Transverse colon (tissue), 4 donors: ENCODE results near the gene CREB5. TPM values are rescaled to one million over a fixed set of nuclear protein-coding genes. Genes with fewer than 3 reads are reported as not detected.

ENCODE experiments used
- DNase-seq: peaks from one replicate; pipeline ENCODE4 v3.0.0-alpha.2; 2019
- H3K27ac ChIP-seq, 4 donors: fragments of 200-600 bp; sonication (generic); 2 replicates each; pipeline ENCODE4 v1.5.1; 2016 to 2018; ENCODE audit warnings: inconsistent platforms in 4 of 4
- H3K27me3 ChIP-seq: fragments of 200-600 bp; sonication (generic); 2 replicates; pipeline ENCODE4 v1.5.1; 2017; ENCODE audit warnings: inconsistent platforms
- H3K36me3 ChIP-seq, 4 donors: fragments of 200-600 bp; sonication (generic); 2 replicates each; pipeline ENCODE4 v1.5.1; 2017 to 2019; ENCODE audit warnings: inconsistent platforms in 4 of 4
- H3K4me1 ChIP-seq, 4 donors: fragments of 200-600 bp; sonication (generic); 2 replicates each; pipeline ENCODE4 v1.5.1; 2017 to 2020; ENCODE audit warnings: inconsistent platforms in 4 of 4
- H3K4me3 ChIP-seq, 4 donors: fragments of 200-600 bp; sonication (generic); 1 replicate in 1 of 4; 2 replicates in 3 of 4; pipeline versions ENCODE4 v1.5.1 to v1.6.1; 2017 to 2019; ENCODE audit warnings: inconsistent platforms in 4 of 4
- H3K9me3 ChIP-seq, 2 donors: fragments of 200-600 bp; sonication (generic); 2 replicates each; pipeline ENCODE4 v1.5.1; 2017 to 2019; ENCODE audit warnings: inconsistent platforms in 2 of 2
- CTCF ChIP-seq, 5 experiments: fragments of 200-600 bp in 3 of 5; fragments of 450-650 bp in 2 of 5; sonication (generic) in 3 of 5; IDR thresholded peaks; 1 replicate in 2 of 5; 2 replicates in 3 of 5; pipeline ENCODE4 v1.5.1; 2016 to 2017; ENCODE audit warnings: antibody characterized with exemption in 5 of 5, inconsistent platforms in 3 of 5, mild to moderate bottlenecking in 2 of 5, moderate library complexity in 1 of 5
- EP300 ChIP-seq: sonication (generic); formaldehyde crosslinking; IDR thresholded peaks from one replicate; pipeline ENCODE4 v1.6.1; 2017; ENCODE audit warnings: antibody characterized with exemption, low read depth
- POLR2A ChIP-seq: fragments of 450-650 bp; IDR thresholded peaks from one replicate; pipeline ENCODE4 v1.6.1; 2016; ENCODE audit warnings: antibody characterized with exemption, mild to moderate bottlenecking, moderate library complexity
- POLR2AphosphoS5 ChIP-seq, 3 donors: sonication (generic); formaldehyde crosslinking; IDR thresholded peaks; one replicate each; pipeline ENCODE4 v1.6.1; 2016; ENCODE audit warnings: antibody characterized with exemption in 3 of 3
- WGBS, 2 donors: methylation state at CpG; one replicate each; pipeline ENCODE4 v1.1.5; 2018; ENCODE audit warnings: low coverage in 1 of 2; 5-methylcytosine and 5-hydroxymethylcytosine counted together
- in situ Hi-C, 4 donors: fragments of 200-750 bp; cut with MboI; loops; one replicate each; pipeline versions ENCODE4 v1.15.0 to v1.15.1; 2017; ENCODE audit warnings: low sequenced_read_pairs in 3 of 4, low pct_ligation_motif_present in 1 of 4, low pct_unique_long_range_greater_than_20kb in 1 of 4
- intact Hi-C: fragments of 100-400 bp; cut with DNase I; formaldehyde crosslinking; loops from one replicate; pipeline ENCODE4 v1.15.1; 2023; ENCODE audit warnings: low total_unique reads
- total RNA-seq, 4 donors: library from RNA; depleted of rRNA; stranded (reverse); fragments of >200 nt; gene quantifications; one replicate each; pipeline ENCODE4 v1.1.0, GENCODE V29; 2016

The CREB5 gene
- total RNA-seq, 4 donors from 2014 or later: 3.0 to 12.2 (median 7.0) TPM

GRCh38 chr7:28423112-28423511 is 10.8 kb downstream of the CREB5 start:
- TF ChIP-seq POLR2AphosphoS5 (IDR thresholded peaks at IDR 0.05): no peak
- TF ChIP-seq EP300: no peak
- no peak for TF ChIP-seq POLR2A
- no peak for TF ChIP-seq CTCF (IDR thresholded peaks at IDR 0.05)
- Histone ChIP-seq H3K4me3 (no peak overlapping the region), H3K9me3 (no peaks in the 10 kb centered on the region), H3K4me1 (peaks cover 0 to 10% (median 0%) of the 10 kb centered on the region in 4 donors), H3K27ac (no peak overlapping the region), H3K27me3 (peaks cover 16% of the 10 kb centered on the region), H3K36me3 (no peaks in the 10 kb centered on the region)
- intact Hi-C loops: no loop called here
- in situ Hi-C loops: loop anchor here in 1 of 4 donors (25.0 kb wide), 1 partner anchor 264 kb away; no protein-coding TSS in a partner anchor
- no peak for DNase-seq

GRCh38 chr7:28423918-28424514 is 11.7 kb downstream of the CREB5 start:
- intact Hi-C loops: no loop called here
- Histone ChIP-seq H3K36me3 (no peaks in the 10 kb centered on the region), H3K27ac (no peak overlapping the region), H3K4me1 (peaks cover 0 to 6% (median 0%) of the 10 kb centered on the region in 4 donors), H3K9me3 (no peaks in the 10 kb centered on the region), H3K4me3 (no peak overlapping the region), H3K27me3 (peaks cover 7% of the 10 kb centered on the region)
- no peak for DNase-seq
- WGBS, 2 donors: 70 to 77% methylated on average over 2 to 4 of the region's 4 CpGs
- TF ChIP-seq POLR2AphosphoS5 (IDR thresholded peaks at IDR 0.05): no peak
- TF ChIP-seq EP300: no peak
- no peak for TF ChIP-seq POLR2A
- TF ChIP-seq CTCF (IDR thresholded peaks at IDR 0.05): no peak
- in situ Hi-C loops: loop anchor here in 1 of 4 donors (25.0 kb wide), 1 partner anchor 263 kb away; no protein-coding TSS in a partner anchor

GRCh38 chr7:28425496-28425895 is 13.2 kb downstream of the CREB5 start:
- no peaks in the 10 kb centered on the region for H3K36me3 ChIP-seq
- DNase-seq: no peak
- WGBS, 2 donors: 97 to 100% methylated on average over 1 of the region's 1 CpG
- H3K4me3 ChIP-seq: no peak overlapping the region
- intact Hi-C loops (no loop called here), in situ Hi-C loops (no loop called here)
- H3K27ac ChIP-seq: no peak overlapping the region
- no peaks in the 10 kb centered on the region for H3K9me3 ChIP-seq
- H3K4me1 ChIP-seq: no peaks in the 10 kb centered on the region
- H3K27me3 ChIP-seq: peaks cover 3% of the 10 kb centered on the region
- TF ChIP-seq EP300 (no peak), POLR2AphosphoS5 (IDR thresholded peaks at IDR 0.05) (no peak), CTCF (IDR thresholded peaks at IDR 0.05) (no peak), POLR2A (no peak)

GRCh38 chr7:28427236-28427635 is 14.9 kb downstream of the CREB5 start:
- no peaks in the 10 kb centered on the region for H3K36me3 ChIP-seq
- DNase-seq: no peak
- no peak overlapping the region for H3K4me3 ChIP-seq
- WGBS, 2 donors: 52 to 66% methylated on average over 4 of the region's 4 CpGs
- TF ChIP-seq POLR2AphosphoS5 (IDR thresholded peaks at IDR 0.05) (no peak), POLR2A (no peak), CTCF (IDR thresholded peaks at IDR 0.05) (no peak), EP300 (no peak)
- no peak overlapping the region for H3K27ac ChIP-seq
- peaks cover 3% of the 10 kb centered on the region for H3K27me3 ChIP-seq
- in situ Hi-C loops (no loop called here), intact Hi-C loops (no loop called here)
- H3K9me3 ChIP-seq: no peaks in the 10 kb centered on the region
- H3K4me1 ChIP-seq: no peaks in the 10 kb centered on the region
